Left lung (tissue), 10 donors: Measurements from ENCODE around the gene LIMK1. TPM values are rescaled to one million over a fixed set of nuclear protein-coding genes. Genes with fewer than 3 reads are reported as not detected.

ENCODE experiments used
- ATAC-seq: fragments of 200-7000 bp; cut with Tn5 transposase; one replicate; pipeline ENCODE4 v1.9.1; 2020; ENCODE audit warnings: moderate library complexity
- DNase-seq, 4 donors: peaks; one replicate each; pipeline ENCODE4 v3.0.0-alpha.2; 2013 to 2020
- H3K27ac ChIP-seq, 2 donors: fragments of 200-600 bp; sonication (generic) in 1 of 2; one replicate each; pipeline versions ENCODE4 v1.5.0 to v1.8.0; 2020 to 2021
- H3K27me3 ChIP-seq, 2 donors: fragments of 200-600 bp; sonication (generic) in 1 of 2; one replicate each; pipeline versions ENCODE4 v1.5.0 to v1.8.0; 2020 to 2021
- H3K36me3 ChIP-seq, 2 donors: fragments of 200-600 bp; sonication (generic) in 1 of 2; one replicate each; pipeline versions ENCODE4 v1.5.0 to v1.8.0; 2020 to 2021
- H3K4me1 ChIP-seq, 2 donors: fragments of 200-600 bp; one replicate each; pipeline ENCODE4 v1.8.0; 2021
- H3K4me3 ChIP-seq, 2 donors: fragments of 200-600 bp; sonication (generic) in 1 of 2; one replicate each; pipeline versions ENCODE4 v1.5.0 to v1.8.0; 2020 to 2021; ENCODE audit warnings: mild to moderate bottlenecking in 1 of 2
- H3K9me3 ChIP-seq, 2 donors: fragments of 200-600 bp; sonication (generic) in 1 of 2; one replicate each; pipeline versions ENCODE4 v1.5.0 to v1.8.0; 2020 to 2021
- CTCF ChIP-seq, 2 donors: fragments of 200-600 bp; sonication (generic) in 1 of 2; IDR thresholded peaks; one replicate each; pipeline versions ENCODE4 v1.5.0 to v1.8.0; 2021; ENCODE audit warnings: antibody characterized with exemption in 2 of 2
- intact Hi-C, 2 donors: fragments of 100-400 bp; cut with DNase I; formaldehyde crosslinking; loops; one replicate each; pipeline versions ENCODE4 v1.11.2 to v1.14.2; 2022
- polyA plus RNA-seq, 6 donors: library from polyadenylated mRNA; unstranded; fragments of 120-200 nt; gene quantifications; one replicate each; pipeline ENCODE4 v1.2.1, GENCODE V29; 2013; ENCODE audit not compliant: insufficient read length in 6 of 6
- total RNA-seq, 2 donors: library from RNA; stranded (reverse); fragmentation: NEBNext Ultra II Directional; extraction: Animal tissue kit (Norgen Biotek cat#: 25700); gene quantifications; one replicate each; pipeline ENCODE4 v1.2.1, GENCODE V29; 2021
- donor health status: DM: no; HTN: yes; CAD: no.
- donor health status: DM: no; HTN: no; CAD: no.

Gene LIMK1
- total and polyA plus RNA-seq, 8 donors: 17.4 to 47.2 (median 25.1) TPM

- ATAC-seq: no peak
- Histone ChIP-seq H3K4me1 (peaks cover 12 to 38% of the 10 kb centered on the region in 2 donors), H3K36me3 (peaks cover 0 to 34% of the 10 kb centered on the region in 2 donors), H3K27ac (peak overlapping the region in 1 of 2 donors; percentile 92), H3K4me3 (peak overlapping the region; percentile 28 to 53), H3K27me3 (no peaks in the 10 kb centered on the region), H3K9me3 (no peaks in the 10 kb centered on the region)
- DNase-seq: no peak
- no peak for TF ChIP-seq CTCF (IDR thresholded peaks at IDR 0.05)
- intact Hi-C loops: no loop called here
Observed at GRCh38 chr7:74095135-74095534, 11.5 kb downstream of the LIMK1 start.

- DNase-seq (peak in 1 of 4 donors; percentile 65), ATAC-seq (no peak)
- Histone ChIP-seq H3K4me3 (no peak overlapping the region), H3K4me1 (peaks cover 10 to 28% of the 10 kb centered on the region in 2 donors), H3K9me3 (no peaks in the 10 kb centered on the region), H3K36me3 (peaks cover 0 to 63% of the 10 kb centered on the region in 2 donors), H3K27ac (peak overlapping the region in 1 of 2 donors; percentile 31), H3K27me3 (no peaks in the 10 kb centered on the region)
- intact Hi-C loops: no loop called here
- no peak for TF ChIP-seq CTCF (IDR thresholded peaks at IDR 0.05)
Observed at GRCh38 chr7:74097937-74098614, 14.5 kb downstream of the LIMK1 start.

DNA sequence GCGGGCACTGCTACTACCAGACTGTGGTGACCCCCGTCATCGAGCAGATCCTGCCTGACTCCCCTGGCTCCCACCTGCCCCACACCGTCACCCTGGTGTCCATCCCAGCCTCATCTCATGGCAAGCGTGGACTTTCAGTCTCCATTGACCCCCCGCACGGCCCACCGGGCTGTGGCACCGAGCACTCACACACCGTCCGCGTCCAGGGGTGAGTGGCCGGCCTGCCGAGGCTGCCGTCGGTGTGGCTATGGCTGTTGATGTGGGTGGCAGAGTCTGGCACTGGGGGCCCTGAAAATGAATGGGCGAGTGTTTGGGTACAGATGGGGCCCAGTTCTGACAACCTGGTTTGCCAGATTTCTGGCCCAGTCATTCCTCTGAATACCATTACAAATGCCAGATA lies 15.4 kb downstream of the LIMK1 start:
- Histone ChIP-seq H3K4me1 (peaks cover under 1 to 18% of the 10 kb centered on the region in 2 donors), H3K27me3 (no peaks in the 10 kb centered on the region), H3K27ac (no peak overlapping the region), H3K4me3 (no peak overlapping the region), H3K9me3 (no peaks in the 10 kb centered on the region), H3K36me3 (peaks cover 0 to 73% of the 10 kb centered on the region in 2 donors)
- DNase-seq (no peak), ATAC-seq (no peak)
- intact Hi-C loops: no loop called here
- TF ChIP-seq CTCF (IDR thresholded peaks at IDR 0.05): no peak

GRCh38 chr7:74101061-74101681 lies 17.6 kb downstream of the LIMK1 start:
- H3K27ac ChIP-seq: no peak overlapping the region
- no peak overlapping the region for H3K4me3 ChIP-seq
- peaks cover 0 to 94% of the 10 kb centered on the region in 2 donors for H3K36me3 ChIP-seq
- intact Hi-C loops: no loop called here
- H3K27me3 ChIP-seq: no peaks in the 10 kb centered on the region
- DNase-seq (no peak), ATAC-seq (peak; percentile 8)
- no peak for TF ChIP-seq CTCF (IDR thresholded peaks at IDR 0.05)
- H3K9me3 ChIP-seq: no peaks in the 10 kb centered on the region
- H3K4me1 ChIP-seq: no peaks in the 10 kb centered on the region

DNA sequence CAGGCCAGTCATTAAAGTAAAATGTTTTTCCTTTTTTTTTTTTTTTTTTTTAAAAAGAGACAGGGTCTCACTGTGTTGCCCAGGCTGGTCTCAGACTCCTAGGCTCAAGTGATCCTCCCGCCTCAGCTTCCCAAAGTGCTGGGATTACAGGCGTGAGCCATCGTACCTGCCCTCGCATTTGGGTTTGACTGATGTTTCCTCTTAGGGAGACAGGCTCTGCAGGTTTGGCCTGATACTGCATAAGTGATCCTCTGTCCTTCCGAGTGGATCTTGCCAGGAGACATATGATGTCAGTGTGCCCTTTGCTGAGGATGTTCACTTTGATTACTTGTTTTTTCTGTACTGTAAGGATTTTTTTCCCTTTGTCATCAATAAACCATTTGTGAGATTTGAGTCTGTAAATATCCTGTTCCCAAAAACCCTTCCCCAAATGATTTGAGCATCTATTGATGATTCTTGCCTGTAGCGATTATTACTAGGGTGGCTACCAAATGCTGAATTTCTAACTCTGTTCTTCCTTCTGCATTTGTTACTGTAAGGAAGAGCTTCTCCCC lies 19.7 kb downstream of the LIMK1 start:
- DNase-seq: no peak
- TF ChIP-seq CTCF (IDR thresholded peaks at IDR 0.05): no peak

More for the DNA sequence above, 19.7 kb downstream of the LIMK1 start:
- H3K27me3 ChIP-seq: no peaks in the 10 kb centered on the region
- no peak overlapping the region for H3K4me3 ChIP-seq
- ATAC-seq: no peak
- H3K27ac ChIP-seq: no peak overlapping the region
- H3K9me3 ChIP-seq: no peaks in the 10 kb centered on the region
- intact Hi-C loops: no loop called here
- no peaks in the 10 kb centered on the region for H3K4me1 ChIP-seq
- peaks cover 0 to 98% of the 10 kb centered on the region in 2 donors for H3K36me3 ChIP-seq
